Measurements from ENCODE around the gene TTC39A.

Gene TTC39A

DNA sequence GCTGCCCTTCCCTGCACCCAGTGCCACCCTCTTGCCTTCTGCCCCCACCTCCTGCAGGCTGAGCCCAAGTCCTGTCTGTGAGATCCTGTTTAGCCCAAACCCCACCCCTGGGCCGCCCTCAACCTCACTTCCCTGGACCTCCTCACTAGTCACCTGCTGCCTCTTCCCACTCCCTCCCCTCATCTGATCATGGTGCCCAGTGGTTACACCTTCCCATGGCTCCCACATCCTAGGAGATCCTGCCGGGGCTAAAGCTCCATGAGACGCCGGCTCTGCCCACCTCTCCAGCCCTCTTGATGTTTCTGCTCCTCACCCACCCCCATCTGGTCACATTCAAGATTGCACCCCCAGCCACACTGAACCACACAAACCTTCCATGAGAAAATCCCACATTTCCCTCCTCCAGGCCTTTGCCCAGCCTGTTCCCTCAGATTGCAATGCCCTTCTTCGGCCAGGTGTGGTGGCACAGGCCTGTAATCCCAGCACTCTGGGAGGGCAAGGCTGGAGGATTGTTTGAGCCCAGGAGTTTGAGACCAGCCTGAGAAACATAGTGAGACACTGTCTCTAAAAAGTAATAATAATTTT lies 17.0 kb downstream of the TTC39A start:
- Mint-ChIP-seq H3K4me3 (no peak overlapping the region), H3K27ac (no peak overlapping the region), H3K9me3 (ENCODE audit: low read depth) (no peaks in the 10 kb centered on the region), H3K36me3 (no peaks in the 10 kb centered on the region), H3K4me1 (ENCODE audit: low read depth) (no peaks in the 10 kb centered on the region), H3K27me3 (no peaks in the 10 kb centered on the region)

DNA sequence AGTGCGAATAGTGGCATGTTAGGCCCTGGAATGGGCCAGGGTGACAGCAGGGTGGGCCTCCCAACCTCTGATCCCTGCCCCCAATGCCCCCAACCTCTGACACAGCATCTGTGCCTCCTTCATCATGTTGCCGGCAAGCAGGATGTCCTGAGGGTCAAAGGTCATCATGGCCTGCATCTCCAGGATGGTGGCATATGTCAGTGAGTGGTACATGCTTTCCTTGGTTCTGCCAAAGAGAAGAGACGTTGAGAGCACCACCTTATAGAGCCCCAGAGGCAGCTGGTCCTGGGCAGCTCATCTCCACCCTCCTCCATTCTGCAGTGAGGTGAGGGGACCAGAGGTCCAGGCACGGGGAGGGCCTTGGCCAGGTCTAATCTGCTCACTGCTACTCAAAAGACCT lies 17.6 kb downstream of the TTC39A start:
- Mint-ChIP-seq H3K36me3 (no peaks in the 10 kb centered on the region), H3K27me3 (no peaks in the 10 kb centered on the region), H3K9me3 (ENCODE audit: low read depth) (no peaks in the 10 kb centered on the region), H3K4me3 (no peak overlapping the region), H3K27ac (no peak overlapping the region), H3K4me1 (ENCODE audit: low read depth) (no peaks in the 10 kb centered on the region)

DNA sequence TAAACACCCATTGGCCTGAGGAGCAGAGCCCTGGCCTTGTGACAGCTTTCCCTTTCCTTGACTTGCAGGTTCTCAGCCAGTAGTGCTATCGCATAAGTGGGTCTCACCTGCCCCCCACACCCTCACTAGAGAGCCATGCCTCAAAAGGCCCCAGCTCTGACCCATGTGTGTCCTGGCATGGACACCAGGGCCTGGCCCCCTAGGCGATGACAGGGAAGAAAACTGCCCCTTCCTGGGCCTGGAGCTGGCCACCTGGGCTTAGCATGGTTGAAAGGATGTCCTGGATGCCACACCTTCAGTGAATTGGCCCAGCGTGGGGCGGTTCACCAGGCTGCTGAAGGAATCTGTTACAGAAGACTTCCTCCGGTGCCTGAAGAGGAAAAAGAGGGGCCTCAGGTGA lies 18.5 kb downstream of the TTC39A start:
- Mint-ChIP-seq H3K4me3 (no peak overlapping the region), H3K27me3 (no peaks in the 10 kb centered on the region), H3K9me3 (ENCODE audit: low read depth) (no peaks in the 10 kb centered on the region), H3K4me1 (ENCODE audit: low read depth) (no peaks in the 10 kb centered on the region), H3K36me3 (no peaks in the 10 kb centered on the region), H3K27ac (no peak overlapping the region)

DNA sequence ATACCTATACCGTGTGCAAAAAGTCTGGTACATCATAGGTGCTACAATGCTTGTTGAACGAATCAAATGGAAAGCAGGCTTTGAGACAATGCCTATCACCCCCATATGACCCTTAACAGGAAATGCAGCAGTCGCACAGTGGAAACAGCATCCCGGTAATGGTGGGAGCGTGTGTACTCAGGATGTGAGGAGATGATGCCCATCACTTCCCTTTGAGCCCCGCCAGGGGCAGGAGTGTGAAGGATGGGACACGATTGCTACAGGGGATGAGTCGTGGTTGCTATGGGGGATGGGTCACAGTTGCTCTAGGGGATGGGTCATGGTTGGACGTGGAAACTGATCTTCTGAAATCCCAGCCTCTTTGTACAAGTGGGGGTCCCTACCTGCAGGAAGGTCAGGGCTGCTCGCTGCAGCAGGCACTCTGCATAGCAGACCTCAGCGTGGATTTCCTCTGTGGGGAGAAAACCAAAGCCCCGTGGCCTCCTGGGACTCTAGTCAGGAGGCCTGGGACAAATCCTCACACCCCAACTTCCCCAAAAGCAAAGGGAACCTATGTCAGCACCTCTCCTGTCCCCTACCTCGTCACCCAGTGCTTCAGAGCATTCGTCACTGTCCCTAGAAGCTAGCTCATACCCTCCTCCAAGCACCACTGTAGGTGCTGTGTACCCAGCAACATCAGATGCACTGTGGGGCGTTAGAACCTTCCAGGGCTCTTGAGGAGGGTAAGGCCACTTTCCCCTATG lies 19.3 kb downstream of the TTC39A start:
- H3K27me3 Mint-ChIP-seq, result no peaks in the 10 kb centered on the region
- no peak overlapping the region for H3K27ac Mint-ChIP-seq
- H3K36me3 Mint-ChIP-seq, result no peaks in the 10 kb centered on the region
- no peak overlapping the region for H3K4me3 Mint-ChIP-seq
- no peaks in the 10 kb centered on the region for H3K9me3 Mint-ChIP-seq (ENCODE audit: low read depth)
- H3K4me1 Mint-ChIP-seq (ENCODE audit: low read depth), result no peaks in the 10 kb centered on the region

DNA sequence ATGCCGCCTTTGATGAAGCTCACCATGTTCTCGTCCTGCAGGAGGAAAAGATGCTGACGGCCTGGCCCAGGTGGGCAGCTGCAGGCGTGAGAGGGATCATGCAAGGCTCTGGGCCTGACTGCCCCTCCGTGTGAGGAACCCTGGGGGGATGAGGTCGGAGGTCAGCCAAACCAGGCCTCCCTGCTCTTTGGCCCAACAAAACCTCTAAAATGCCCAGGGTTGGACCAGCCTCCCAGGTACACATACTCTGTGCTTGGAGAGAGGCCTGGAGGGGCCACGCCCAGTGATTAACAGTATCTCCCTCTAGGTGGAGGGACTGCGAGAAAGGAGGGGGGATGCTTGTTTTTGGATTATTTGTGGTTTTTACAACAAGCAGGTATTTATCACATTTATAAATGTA lies 21.1 kb downstream of the TTC39A start:
- H3K36me3 Mint-ChIP-seq, result no peaks in the 10 kb centered on the region
- no peak overlapping the region for H3K27ac Mint-ChIP-seq
- no peaks in the 10 kb centered on the region for H3K4me1 Mint-ChIP-seq (ENCODE audit: low read depth)
- no peak overlapping the region for H3K4me3 Mint-ChIP-seq
- no peaks in the 10 kb centered on the region for H3K9me3 Mint-ChIP-seq (ENCODE audit: low read depth)
- no peaks in the 10 kb centered on the region for H3K27me3 Mint-ChIP-seq

DNA sequence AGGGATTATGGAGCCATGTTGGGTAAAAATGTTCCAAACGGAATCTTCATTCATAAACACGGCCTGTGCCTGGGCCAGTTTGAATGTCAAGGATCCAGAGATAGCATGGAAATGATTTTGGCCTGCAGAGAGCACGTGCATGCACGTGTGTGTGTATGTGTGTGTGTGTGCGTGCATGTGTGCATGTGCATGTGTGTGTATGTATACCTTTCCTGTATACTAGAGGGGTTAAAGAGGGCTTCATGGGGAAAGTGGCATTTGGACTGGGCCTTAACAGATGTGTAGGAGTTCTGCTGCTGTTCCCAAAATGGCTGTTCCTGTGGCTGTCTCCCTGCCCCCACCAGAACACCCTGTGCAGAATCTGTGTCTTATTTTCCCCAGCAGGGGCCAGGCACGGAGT lies 21.7 kb downstream of the TTC39A start:
- Mint-ChIP-seq H3K4me1 (ENCODE audit: low read depth) (peaks cover under 1% of the 10 kb centered on the region), H3K9me3 (ENCODE audit: low read depth) (no peaks in the 10 kb centered on the region), H3K4me3 (no peak overlapping the region), H3K27ac (no peak overlapping the region), H3K36me3 (no peaks in the 10 kb centered on the region), H3K27me3 (no peaks in the 10 kb centered on the region)

DNA sequence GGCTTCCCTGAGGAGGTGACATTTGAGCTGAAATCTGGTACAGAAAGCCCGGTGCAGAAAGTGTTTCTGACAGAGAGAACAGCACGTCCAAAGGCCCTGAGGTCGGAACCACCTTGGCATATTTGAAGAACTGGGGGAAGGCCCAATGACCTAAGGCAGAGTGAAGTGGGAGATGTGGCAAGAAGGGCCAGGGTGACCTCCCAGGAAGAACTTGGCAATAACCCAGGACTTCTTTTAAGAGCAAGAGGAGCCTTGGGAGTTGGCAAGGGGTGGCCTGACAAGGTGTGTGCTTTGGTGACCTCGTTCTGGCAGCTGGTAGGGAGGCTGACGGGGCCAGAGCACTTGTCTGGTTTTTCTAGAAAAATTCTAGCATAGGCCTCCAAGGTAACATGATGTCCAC lies 23.4 kb downstream of the TTC39A start:
- Mint-ChIP-seq H3K4me1 (ENCODE audit: low read depth) (peaks cover 2% of the 10 kb centered on the region), H3K27ac (no peak overlapping the region), H3K4me3 (no peak overlapping the region), H3K36me3 (no peaks in the 10 kb centered on the region), H3K9me3 (ENCODE audit: low read depth) (no peaks in the 10 kb centered on the region), H3K27me3 (no peaks in the 10 kb centered on the region)

DNA sequence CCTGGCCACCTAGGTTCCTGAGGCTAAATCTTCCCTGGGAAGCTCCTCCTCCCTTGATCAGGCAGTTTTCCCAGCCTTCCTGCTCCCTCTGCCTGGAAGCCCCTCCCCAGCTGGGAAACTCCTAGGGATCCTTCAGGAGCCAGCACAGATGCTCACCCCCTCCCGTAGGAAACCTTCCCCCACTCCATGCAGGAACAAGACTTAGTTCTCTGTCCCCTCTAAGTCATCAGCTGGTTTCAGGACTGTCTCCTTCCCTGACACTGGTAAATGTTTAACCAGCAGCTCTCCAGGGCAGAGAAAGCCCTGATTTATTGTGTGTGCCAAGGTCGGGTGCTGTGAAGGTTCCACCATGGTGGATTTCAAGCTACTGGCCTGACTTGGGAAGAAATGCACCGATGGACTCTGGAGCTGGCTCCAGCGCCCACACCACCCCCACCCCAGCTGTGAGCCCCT lies 25.0 kb downstream of the TTC39A start:
- no peaks in the 10 kb centered on the region for H3K9me3 Mint-ChIP-seq (ENCODE audit: low read depth)

DNA sequence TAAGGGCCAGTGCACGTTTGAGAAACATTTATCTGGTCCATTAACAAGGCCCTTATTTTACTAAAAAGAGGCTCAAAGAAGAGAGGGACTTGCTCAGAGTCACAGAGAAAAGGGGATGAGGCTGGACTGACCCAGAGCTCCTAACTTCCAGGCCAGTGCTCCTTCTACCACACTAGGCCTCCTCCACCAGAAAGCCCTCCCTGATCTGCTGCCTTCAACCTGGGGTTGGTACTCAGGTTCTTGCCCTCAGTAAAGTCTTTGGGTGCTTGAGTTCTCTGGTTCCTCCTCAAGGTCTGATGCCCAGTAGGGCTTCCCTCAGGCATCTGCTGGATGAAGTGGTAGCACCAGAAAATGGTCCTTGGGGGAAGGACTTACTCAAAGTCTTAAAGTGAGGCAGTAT lies 26.0 kb downstream of the TTC39A start:
- Mint-ChIP-seq H3K4me1 (ENCODE audit: low read depth) (peaks cover 2% of the 10 kb centered on the region), H3K27ac (no peak overlapping the region), H3K9me3 (ENCODE audit: low read depth) (no peaks in the 10 kb centered on the region), H3K36me3 (no peaks in the 10 kb centered on the region), H3K27me3 (no peaks in the 10 kb centered on the region), H3K4me3 (no peak overlapping the region)

More for the DNA sequence above, 25.0 kb downstream of the TTC39A start:
- H3K27ac Mint-ChIP-seq, result no peak overlapping the region
- H3K4me3 Mint-ChIP-seq, result no peak overlapping the region
- H3K27me3 Mint-ChIP-seq, result no peaks in the 10 kb centered on the region
- H3K36me3 Mint-ChIP-seq, result no peaks in the 10 kb centered on the region
- peaks cover 2% of the 10 kb centered on the region for H3K4me1 Mint-ChIP-seq (ENCODE audit: low read depth)

DNA sequence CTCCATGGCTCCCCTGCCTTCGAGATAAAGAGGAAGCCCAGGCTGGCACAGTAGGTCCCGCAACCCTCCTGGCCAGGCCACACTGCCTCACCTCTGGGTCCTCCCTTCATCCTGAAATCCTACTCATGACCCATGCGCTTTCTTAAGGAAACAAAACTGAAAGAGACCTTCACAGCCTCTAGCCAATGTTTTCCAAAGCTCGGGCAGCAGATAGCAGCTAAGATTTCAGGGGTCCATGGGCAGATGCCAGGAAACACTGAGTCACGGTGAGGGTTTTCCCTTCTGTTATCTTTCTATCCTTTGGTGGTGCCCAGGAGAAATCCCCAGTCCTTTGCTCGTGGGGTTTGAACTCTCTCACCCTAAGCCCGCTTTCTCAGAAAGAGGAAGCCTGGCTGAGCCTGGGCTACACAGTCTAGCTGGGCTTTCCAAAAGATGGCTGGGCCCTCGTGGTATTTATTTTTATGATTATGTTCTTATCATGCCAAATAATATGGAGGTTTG lies 26.6 kb downstream of the TTC39A start:
- no peaks in the 10 kb centered on the region for H3K9me3 Mint-ChIP-seq (ENCODE audit: low read depth)
- H3K27ac Mint-ChIP-seq, result no peak overlapping the region
- no peaks in the 10 kb centered on the region for H3K27me3 Mint-ChIP-seq
- H3K4me3 Mint-ChIP-seq, result no peak overlapping the region
- H3K36me3 Mint-ChIP-seq, result no peaks in the 10 kb centered on the region
- peaks cover 2% of the 10 kb centered on the region for H3K4me1 Mint-ChIP-seq (ENCODE audit: low read depth)

DNA sequence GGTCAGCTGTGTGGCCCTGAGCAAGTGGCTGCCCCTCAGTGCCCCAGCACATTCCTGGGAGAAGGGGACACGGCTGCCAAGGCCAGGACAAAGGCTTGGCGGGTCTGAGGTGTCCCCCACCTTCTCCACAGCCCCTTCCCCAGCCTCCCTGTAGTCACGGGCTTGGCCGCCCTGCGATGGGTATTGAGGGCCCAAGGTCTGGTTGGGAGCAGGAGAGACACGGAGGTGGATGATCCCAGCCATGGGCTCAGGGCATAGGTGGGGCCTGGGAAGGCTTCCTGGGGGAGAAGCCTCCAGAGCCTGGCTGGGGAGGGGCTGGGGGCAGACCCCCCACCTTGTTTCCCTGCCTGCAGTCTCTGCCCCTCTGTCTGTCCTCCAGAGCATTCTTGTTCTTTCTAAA lies 27.0 kb downstream of the TTC39A start:
- Mint-ChIP-seq H3K4me1 (ENCODE audit: low read depth) (peaks cover 2% of the 10 kb centered on the region), H3K4me3 (no peak overlapping the region), H3K36me3 (no peaks in the 10 kb centered on the region), H3K27ac (no peak overlapping the region), H3K27me3 (no peaks in the 10 kb centered on the region), H3K9me3 (ENCODE audit: low read depth) (no peaks in the 10 kb centered on the region)

DNA sequence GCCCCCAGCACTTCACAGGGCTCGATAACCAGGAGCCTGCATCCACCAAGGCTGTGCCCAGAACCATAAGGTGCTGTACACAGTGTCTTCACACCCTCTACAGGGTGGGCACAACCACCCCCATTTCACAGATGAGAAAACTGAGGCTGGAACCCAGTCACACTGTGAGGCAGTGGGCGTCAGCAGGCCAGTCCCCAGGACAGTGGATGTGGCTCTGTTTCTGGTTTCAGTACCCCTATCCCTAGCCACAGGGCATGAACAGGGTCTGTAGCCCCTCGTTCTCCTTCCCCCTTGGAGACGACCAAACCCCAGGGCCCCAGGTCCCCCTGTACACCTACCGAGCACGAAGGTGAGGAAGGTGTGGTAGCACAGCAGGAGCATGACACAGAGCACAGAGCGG lies 27.6 kb downstream of the TTC39A start:
- no peaks in the 10 kb centered on the region for H3K9me3 Mint-ChIP-seq (ENCODE audit: low read depth)
- no peak overlapping the region for H3K4me3 Mint-ChIP-seq
- no peaks in the 10 kb centered on the region for H3K27me3 Mint-ChIP-seq
- H3K4me1 Mint-ChIP-seq (ENCODE audit: low read depth), result peaks cover 8% of the 10 kb centered on the region
- H3K27ac Mint-ChIP-seq, result no peak overlapping the region
- H3K36me3 Mint-ChIP-seq, result no peaks in the 10 kb centered on the region

DNA sequence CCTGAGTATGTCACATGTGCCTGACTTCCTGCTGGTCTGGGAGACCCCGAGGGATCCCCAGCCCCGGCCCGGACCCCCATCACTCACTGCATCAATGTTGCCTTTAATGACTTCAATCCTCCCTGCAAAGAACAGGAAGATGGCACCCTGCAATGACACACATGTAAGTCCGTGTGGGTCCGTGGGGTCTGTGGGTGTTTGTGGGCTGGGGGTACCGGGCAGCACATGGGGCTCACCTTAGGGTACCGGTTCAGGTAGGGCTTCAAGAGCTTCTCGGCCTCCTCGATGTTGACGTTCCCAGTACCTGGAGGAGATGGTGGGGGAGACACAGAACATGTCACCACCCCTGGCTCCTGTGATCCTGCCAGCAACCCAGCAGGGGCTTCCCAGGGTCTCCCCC lies 28.1 kb downstream of the TTC39A start:
- Mint-ChIP-seq H3K4me3 (no peak overlapping the region), H3K27me3 (no peaks in the 10 kb centered on the region), H3K36me3 (no peaks in the 10 kb centered on the region), H3K27ac (no peak overlapping the region), H3K9me3 (ENCODE audit: low read depth) (no peaks in the 10 kb centered on the region), H3K4me1 (ENCODE audit: low read depth) (peaks cover 11% of the 10 kb centered on the region)

DNA sequence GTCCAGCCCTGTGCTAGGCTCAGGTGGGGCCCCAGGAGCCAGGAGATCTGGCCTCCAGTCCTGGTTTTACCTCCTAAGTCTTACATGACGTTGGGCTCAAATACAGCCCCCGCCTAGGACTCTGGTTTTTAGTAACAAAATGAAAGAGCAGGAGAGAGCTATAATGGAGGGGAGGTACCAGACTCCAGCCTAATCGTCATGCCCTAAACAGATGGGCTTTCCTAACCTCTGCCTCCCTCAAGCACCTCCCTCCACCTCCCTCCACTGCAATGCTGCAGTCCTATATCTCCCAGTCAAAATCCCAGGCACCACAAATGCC lies 28.6 kb downstream of the TTC39A start:
- Mint-ChIP-seq H3K4me3 (no peak overlapping the region), H3K27me3 (no peaks in the 10 kb centered on the region), H3K9me3 (ENCODE audit: low read depth) (no peaks in the 10 kb centered on the region), H3K27ac (no peak overlapping the region), H3K36me3 (no peaks in the 10 kb centered on the region), H3K4me1 (ENCODE audit: low read depth) (peaks cover 11% of the 10 kb centered on the region)

DNA sequence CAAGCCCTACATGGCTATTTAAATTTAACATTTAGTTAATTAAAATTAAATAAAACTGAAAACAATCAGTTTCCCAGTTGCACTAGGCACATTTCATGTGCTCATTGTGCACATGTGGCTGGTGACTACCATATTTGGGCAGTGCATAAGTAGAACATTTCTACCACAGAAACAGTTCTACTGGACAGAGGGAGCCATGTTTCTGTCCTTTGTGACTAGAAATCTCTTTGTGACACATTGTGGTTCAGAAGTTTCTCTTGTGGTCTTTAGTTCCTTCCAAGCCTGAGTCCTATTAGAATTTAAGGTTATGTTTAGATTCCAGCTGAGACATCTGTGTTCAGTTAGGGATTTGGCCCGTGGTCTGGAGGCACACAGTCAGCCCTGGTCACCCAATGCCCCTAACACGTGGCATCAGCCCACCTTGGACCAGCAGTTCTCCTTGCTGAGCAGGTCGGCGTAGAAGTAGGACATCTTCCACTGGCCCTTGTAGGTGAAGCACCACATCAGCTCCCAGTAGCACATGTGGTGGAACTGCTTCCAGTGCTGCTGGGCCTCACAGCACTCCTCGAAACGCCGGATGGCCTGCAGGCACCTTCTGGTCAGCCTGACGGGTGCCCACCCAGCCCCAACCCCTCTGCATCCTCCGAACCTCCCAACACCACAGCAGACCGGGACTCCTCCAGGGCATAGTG lies 29.1 kb downstream of the TTC39A start:
- Mint-ChIP-seq H3K27ac (no peak overlapping the region), H3K9me3 (ENCODE audit: low read depth) (no peaks in the 10 kb centered on the region), H3K4me3 (no peak overlapping the region), H3K36me3 (no peaks in the 10 kb centered on the region), H3K27me3 (no peaks in the 10 kb centered on the region), H3K4me1 (ENCODE audit: low read depth) (peaks cover 12% of the 10 kb centered on the region)
